CD4-positive, alpha-beta memory T cell (primary cell): Measurements from ENCODE around the gene UBQLN3. TPM values are rescaled to one million over a fixed set of nuclear protein-coding genes. Genes with fewer than 3 reads are reported as not detected.

ENCODE experiments used
- CTCF ChIA-PET: fragments of 350-600 bp; sonication (Branson Sonifier 250); formaldehyde crosslinking; loops from one replicate; lab custom pipeline; 2021; ENCODE audit warnings: inconsistent platforms; ENCODE audit not compliant: partially characterized antibody; lab: Charles Lee
- POLR2A ChIA-PET: fragments of 350-600 bp; sonication (Branson Sonifier 250); formaldehyde crosslinking; loops from one replicate; lab custom pipeline; 2021; ENCODE audit not compliant: partially characterized antibody; lab: Charles Lee
- DNase-seq, 5 donors: peaks; one replicate each; pipeline versions ENCODE4 v3.0.0 to v3.0.0-alpha.2; 2020 to 2022; ENCODE audit warnings: mixed read lengths in 1 of 5
- H3K27ac ChIP-seq: one replicate; pipeline ENCODE4 v1.7.0; 2013; ENCODE audit warnings: low read depth, low read length
- H3K27me3 ChIP-seq: 2 replicates; pipeline ENCODE4 v1.7.0; 2013; ENCODE audit warnings: mild to moderate bottlenecking, low read length, moderate library complexity; ENCODE audit not compliant: insufficient read depth
- H3K36me3 ChIP-seq: 2 replicates; pipeline ENCODE4 v1.7.0; 2013; ENCODE audit warnings: mild to moderate bottlenecking, low read length, moderate library complexity; ENCODE audit not compliant: insufficient read depth
- H3K4me1 ChIP-seq: 2 replicates; pipeline ENCODE4 v1.7.0; 2013; ENCODE audit warnings: mild to moderate bottlenecking, low read length, moderate library complexity; ENCODE audit not compliant: insufficient read depth
- H3K4me3 ChIP-seq, 2 donors: one replicate each; pipeline ENCODE4 v1.7.0; 2013; ENCODE audit warnings: low read length in 2 of 2, mild to moderate bottlenecking in 1 of 2
- H3K9me3 ChIP-seq, 2 donors: one replicate each; pipeline ENCODE4 v1.7.0; 2013; ENCODE audit warnings: low read length in 2 of 2, control low read depth in 1 of 2; ENCODE audit not compliant: control insufficient read depth in 1 of 2
- H3K27ac Mint-ChIP-seq, 7 donors: one replicate each; pipeline ENCODE4 v1.8.0; 2020 to 2021; ENCODE audit warnings: mixed read lengths in 7 of 7, mild to moderate bottlenecking in 6 of 7, inconsistent platforms in 3 of 7, moderate library complexity in 3 of 7
- H3K27me3 Mint-ChIP-seq, 2 donors: one replicate each; pipeline ENCODE4 v1.8.0; 2020 to 2021; ENCODE audit warnings: mixed read lengths in 2 of 2
- H3K36me3 Mint-ChIP-seq, 2 donors: one replicate each; pipeline ENCODE4 v1.8.0; 2020 to 2021; ENCODE audit warnings: mixed read lengths in 2 of 2, inconsistent platforms in 1 of 2, mild to moderate bottlenecking in 1 of 2
- H3K4me1 Mint-ChIP-seq, 4 donors: one replicate each; pipeline ENCODE4 v1.8.0; 2020 to 2021; ENCODE audit warnings: mixed read lengths in 4 of 4, mild to moderate bottlenecking in 1 of 4
- H3K4me3 Mint-ChIP-seq, 8 donors: one replicate each; pipeline ENCODE4 v1.8.0; 2020 to 2021; ENCODE audit warnings: mixed read lengths in 8 of 8, mild to moderate bottlenecking in 7 of 8, moderate library complexity in 6 of 8, inconsistent platforms in 3 of 8
- H3K9me3 Mint-ChIP-seq, 8 donors: one replicate each; pipeline ENCODE4 v1.8.0; 2020 to 2021; ENCODE audit warnings: mixed read lengths in 8 of 8, mild to moderate bottlenecking in 5 of 8, inconsistent platforms in 3 of 8, moderate library complexity in 1 of 8
- intact Hi-C: fragments of 100-400 bp; cut with micrococcal nuclease; formaldehyde crosslinking; loops from one replicate; pipeline ENCODE4 v1.15.1; 2023
- polyA plus RNA-seq, 2 donors: library from polyadenylated mRNA; unstranded; fragments of 300-500 nt; fragmentation: Illumina TruSeq; gene quantifications; one replicate each; pipeline ENCODE4 v1.2.3, GENCODE V29; 2021
- total RNA-seq, 2 experiments: library from RNA; stranded (reverse); gene quantifications; one replicate each; pipeline ENCODE4 v1.2.3, GENCODE V29; 2021

The UBQLN3 gene
- total and polyA plus RNA-seq, 4 experiments from 2014 or later, result not detected

DNA sequence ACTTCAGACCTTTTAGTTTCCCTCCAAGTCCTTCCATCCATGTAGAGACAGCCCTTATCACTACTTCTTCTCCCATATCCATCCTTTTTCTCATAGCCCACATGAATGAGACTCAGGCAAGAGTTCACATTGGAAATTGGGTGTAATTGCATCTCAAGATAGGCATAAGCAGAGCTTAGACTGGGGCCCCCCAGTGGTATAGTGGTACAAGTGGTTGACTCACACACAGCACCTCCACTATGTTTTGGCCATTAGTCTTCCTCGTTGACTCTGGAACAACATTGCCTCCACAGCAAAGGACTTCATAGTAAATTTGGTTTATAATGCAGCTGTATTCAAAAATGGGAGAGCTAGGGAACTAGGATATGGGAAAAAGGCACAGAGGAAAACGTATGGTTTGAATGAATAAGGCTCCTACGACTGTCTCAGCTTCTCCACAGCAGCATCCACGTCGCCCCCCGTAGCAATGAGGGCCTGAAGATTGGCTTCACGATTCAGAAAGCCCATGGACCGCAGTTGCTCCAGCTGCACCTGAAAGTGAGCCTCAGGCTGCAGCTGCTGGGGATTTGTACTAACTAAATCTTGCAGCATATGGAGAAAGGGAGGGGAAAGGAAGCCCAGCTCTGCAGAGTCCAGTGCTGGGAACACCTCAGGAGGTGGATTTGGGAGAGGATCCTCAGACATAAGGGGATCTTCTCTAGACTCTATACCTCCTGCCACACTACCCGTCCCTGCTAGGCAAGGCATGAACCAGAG is 2.4 kb downstream of the UBQLN3 start:
- CTCF ChIA-PET, result no interaction called here
- H3K9me3 Mint-ChIP-seq, result no peaks in the 10 kb centered on the region

DNA sequence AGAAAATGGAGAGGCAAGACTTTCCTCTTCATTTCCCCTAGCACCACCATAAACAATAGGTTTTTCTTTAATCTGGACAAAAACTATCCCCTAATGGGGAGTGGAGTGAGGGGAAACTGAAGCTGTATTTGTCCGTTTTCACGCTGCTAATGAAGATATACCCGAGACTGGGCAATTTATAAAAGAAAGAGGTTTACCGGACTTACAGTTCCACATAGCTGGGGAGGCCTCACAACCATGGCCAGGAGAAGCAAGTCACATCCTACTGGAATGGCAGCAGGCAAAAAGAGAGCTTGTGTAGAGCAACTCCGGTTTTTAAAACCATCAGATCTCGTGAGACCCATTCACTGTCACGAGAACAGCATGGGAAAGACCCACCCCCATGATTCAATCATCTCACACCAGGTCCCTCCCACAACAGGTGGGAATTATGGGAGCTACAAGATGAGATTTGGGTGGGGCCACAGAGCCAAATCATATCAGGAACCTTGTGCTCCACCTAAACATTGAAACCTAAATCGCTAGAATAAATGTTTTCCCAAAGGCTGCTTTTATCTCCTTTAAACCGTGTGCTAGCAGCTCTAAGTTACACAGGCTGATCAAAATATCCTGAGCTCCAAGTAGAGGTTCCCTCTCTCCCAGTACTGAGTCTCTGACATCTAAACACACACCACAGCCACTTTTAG is 4.3 kb downstream of the UBQLN3 start:
- CTCF ChIA-PET, result no interaction called here
- Mint-ChIP-seq H3K4me1 (no peaks in the 10 kb centered on the region), H3K27ac (no peak overlapping the region), H3K4me3 (no peak overlapping the region), H3K9me3 (no peaks in the 10 kb centered on the region), H3K27me3 (peaks cover 8 to 11% of the 10 kb centered on the region in 2 donors), H3K36me3 (no peaks in the 10 kb centered on the region)
- H3K36me3 ChIP-seq, result no peaks in the 10 kb centered on the region
- no peak overlapping the region for H3K27ac ChIP-seq
- intact Hi-C loops, result no loop called here
- H3K4me3 ChIP-seq, result no peak overlapping the region
- POLR2A ChIA-PET, result no interaction called here
- no peaks in the 10 kb centered on the region for H3K9me3 ChIP-seq
- no peaks in the 10 kb centered on the region for H3K4me1 ChIP-seq
- no peaks in the 10 kb centered on the region for H3K27me3 ChIP-seq
- no peak for DNase-seq

More for the DNA sequence above, 2.4 kb downstream of the UBQLN3 start:
- no peak for DNase-seq
- Histone ChIP-seq H3K4me1 (no peaks in the 10 kb centered on the region), H3K9me3 (no peaks in the 10 kb centered on the region), H3K27ac (no peak overlapping the region), H3K36me3 (no peaks in the 10 kb centered on the region), H3K27me3 (no peaks in the 10 kb centered on the region), H3K4me3 (no peak overlapping the region)
- peaks cover 8 to 11% of the 10 kb centered on the region in 2 donors for H3K27me3 Mint-ChIP-seq
- H3K4me3 Mint-ChIP-seq, result no peak overlapping the region
- no peaks in the 10 kb centered on the region for H3K36me3 Mint-ChIP-seq
- intact Hi-C loops, result no loop called here
- POLR2A ChIA-PET, result no interaction called here
- H3K4me1 Mint-ChIP-seq, result no peaks in the 10 kb centered on the region
- H3K27ac Mint-ChIP-seq, result no peak overlapping the region

DNA sequence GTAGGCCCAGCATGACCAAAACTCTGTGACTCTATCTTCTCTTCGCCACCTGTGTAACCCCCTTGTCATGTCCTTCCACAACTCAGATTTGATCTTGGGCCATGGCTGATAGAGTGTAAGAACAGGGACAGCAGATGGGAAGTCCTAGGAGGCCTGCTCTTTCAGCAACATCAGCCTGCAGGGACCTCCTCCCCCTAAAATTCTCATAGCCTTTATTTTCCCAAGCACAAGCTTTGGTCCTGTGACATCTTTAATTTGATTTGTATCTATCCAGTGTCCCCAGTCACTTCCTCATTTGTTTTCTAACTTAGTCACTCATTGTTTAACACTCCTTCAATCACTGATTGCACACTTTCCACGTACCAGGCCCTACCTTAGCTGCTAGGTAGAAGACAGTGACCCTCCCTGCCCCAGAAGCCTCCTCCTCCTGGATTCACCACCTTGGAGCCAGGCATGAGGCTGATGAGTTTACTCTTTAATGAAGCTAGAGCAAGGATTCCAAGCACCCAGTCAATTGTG is 5.3 kb downstream of the UBQLN3 start:
- H3K27me3 Mint-ChIP-seq, result peaks cover 7 to 11% of the 10 kb centered on the region in 2 donors
- ChIA-PET CTCF (no interaction called here), POLR2A (no interaction called here)
- H3K9me3 Mint-ChIP-seq, result no peaks in the 10 kb centered on the region
- Histone ChIP-seq H3K36me3 (no peaks in the 10 kb centered on the region), H3K27ac (no peak overlapping the region), H3K27me3 (no peaks in the 10 kb centered on the region), H3K4me1 (no peaks in the 10 kb centered on the region), H3K9me3 (no peaks in the 10 kb centered on the region), H3K4me3 (no peak overlapping the region)
- no peak for DNase-seq
- no peaks in the 10 kb centered on the region for H3K4me1 Mint-ChIP-seq
- H3K36me3 Mint-ChIP-seq, result no peaks in the 10 kb centered on the region
- H3K4me3 Mint-ChIP-seq, result no peak overlapping the region
- H3K27ac Mint-ChIP-seq, result no peak overlapping the region
- intact Hi-C loops, result no loop called here

DNA sequence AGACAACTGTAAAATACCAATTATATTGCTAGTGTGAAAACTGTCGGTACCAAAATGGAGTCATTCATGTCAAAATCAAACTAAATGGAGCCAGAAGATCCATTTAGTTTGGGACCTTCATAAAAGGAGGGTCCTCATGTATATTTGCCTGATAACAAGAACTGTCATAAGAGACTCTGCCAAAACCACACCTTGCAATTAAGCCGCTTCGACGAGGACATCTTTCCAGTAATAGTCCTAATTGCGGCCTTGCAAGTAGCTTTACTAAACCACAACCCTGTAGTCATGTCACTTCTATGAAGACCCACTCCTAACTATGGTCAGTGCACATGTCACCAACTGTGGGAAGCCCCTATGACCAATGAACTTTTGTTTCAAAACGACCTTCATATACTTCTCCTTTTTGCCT is 9.4 kb downstream of the UBQLN3 start:
- no peak for DNase-seq
- intact Hi-C loops, result no loop called here
- Mint-ChIP-seq H3K4me1 (no peaks in the 10 kb centered on the region), H3K27me3 (peaks cover 4 to 6% of the 10 kb centered on the region in 2 donors), H3K27ac (peak overlapping the region in 1 of 7 donors; percentile 43), H3K36me3 (no peaks in the 10 kb centered on the region), H3K4me3 (no peak overlapping the region), H3K9me3 (no peaks in the 10 kb centered on the region)
- H3K9me3 ChIP-seq, result no peaks in the 10 kb centered on the region
- CTCF ChIA-PET, result no interaction called here
- POLR2A ChIA-PET, result no interaction called here
- H3K27me3 ChIP-seq, result no peaks in the 10 kb centered on the region
- no peak overlapping the region for H3K27ac ChIP-seq
- no peak overlapping the region for H3K4me3 ChIP-seq
- no peaks in the 10 kb centered on the region for H3K4me1 ChIP-seq
- H3K36me3 ChIP-seq, result no peaks in the 10 kb centered on the region

DNA sequence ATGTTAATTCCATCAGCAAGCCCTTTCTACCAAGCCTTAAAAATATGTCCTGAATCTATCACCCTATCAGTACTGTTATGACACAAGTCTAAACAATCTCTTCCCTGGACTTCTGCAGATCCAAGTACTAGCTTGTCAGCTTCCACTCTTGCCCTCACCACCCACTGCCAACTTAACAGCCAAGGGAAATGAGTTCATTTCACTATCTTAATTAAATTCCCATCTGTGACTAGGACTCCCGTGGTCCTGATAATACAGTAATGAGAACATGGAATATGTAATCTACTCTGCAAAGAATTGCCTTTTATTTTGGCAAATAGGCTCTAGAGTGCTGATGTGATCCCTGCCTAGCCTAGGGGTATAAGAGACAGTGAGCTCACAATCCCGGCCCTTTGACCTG is 10.1 kb downstream of the UBQLN3 start:
- DNase-seq, result no peak
- Mint-ChIP-seq H3K36me3 (no peaks in the 10 kb centered on the region), H3K9me3 (no peaks in the 10 kb centered on the region), H3K4me3 (no peak overlapping the region), H3K4me1 (no peaks in the 10 kb centered on the region), H3K27me3 (peaks cover 2 to 3% of the 10 kb centered on the region in 2 donors), H3K27ac (no peak overlapping the region)
- Histone ChIP-seq H3K36me3 (no peaks in the 10 kb centered on the region), H3K4me1 (no peaks in the 10 kb centered on the region), H3K27ac (no peak overlapping the region), H3K9me3 (no peaks in the 10 kb centered on the region), H3K27me3 (no peaks in the 10 kb centered on the region), H3K4me3 (no peak overlapping the region)
- intact Hi-C loops, result loop anchor here (10.0 kb wide), 1 partner anchor 65 kb away; no protein-coding TSS in a partner anchor
- POLR2A ChIA-PET, result no interaction called here
- CTCF ChIA-PET, result no interaction called here

DNA sequence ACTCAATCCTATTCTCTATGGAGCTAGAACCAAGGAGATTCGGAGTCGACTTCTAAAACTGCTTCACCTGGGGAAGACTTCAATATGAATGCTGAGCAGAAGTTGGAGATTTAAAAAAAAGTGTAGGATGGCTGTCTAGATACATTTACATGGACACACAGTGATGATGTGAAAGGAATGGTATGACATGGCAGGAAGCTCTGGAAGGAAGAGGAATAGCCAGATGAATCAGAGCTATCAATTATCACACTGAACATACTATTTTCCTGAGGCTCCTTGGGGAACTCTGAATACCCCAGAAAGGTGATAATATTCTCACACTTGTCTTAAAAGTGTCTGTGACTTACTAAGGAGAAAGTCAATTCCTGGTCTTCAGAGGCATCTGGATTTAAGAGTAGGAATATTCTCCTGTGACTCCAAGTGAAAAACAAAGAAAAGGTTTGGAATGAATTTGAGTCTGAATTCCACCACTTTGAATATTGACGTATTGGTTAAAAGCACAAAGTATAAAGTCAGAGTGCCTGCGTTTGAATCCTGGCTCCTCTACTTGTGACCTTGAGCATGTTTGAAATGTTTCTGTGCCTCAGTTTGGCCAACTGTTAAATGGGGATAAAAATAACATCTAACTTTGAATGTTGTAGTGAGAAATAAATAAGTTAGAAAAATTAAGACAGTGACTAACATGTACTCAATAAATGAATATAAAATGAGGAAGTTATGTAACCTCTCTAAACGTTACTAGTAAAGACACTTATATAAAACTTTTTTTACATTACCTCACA is 20.0 kb downstream of the UBQLN3 start:
- no peaks in the 10 kb centered on the region for H3K36me3 Mint-ChIP-seq
- H3K4me3 Mint-ChIP-seq, result no peak overlapping the region
- H3K4me1 Mint-ChIP-seq, result no peaks in the 10 kb centered on the region
- no peak overlapping the region for H3K27ac Mint-ChIP-seq
- H3K27me3 ChIP-seq, result no peaks in the 10 kb centered on the region
- CTCF ChIA-PET, result no interaction called here
- no peaks in the 10 kb centered on the region for H3K4me1 ChIP-seq
- H3K9me3 ChIP-seq, result no peaks in the 10 kb centered on the region
- intact Hi-C loops, result loop anchor here (10.0 kb wide), 1 partner anchor 55 kb away; no protein-coding TSS in a partner anchor
- no peaks in the 10 kb centered on the region for H3K9me3 Mint-ChIP-seq
- no peak overlapping the region for H3K4me3 ChIP-seq
- H3K36me3 ChIP-seq, result no peaks in the 10 kb centered on the region
- H3K27me3 Mint-ChIP-seq, result peaks cover 0 to 11% of the 10 kb centered on the region in 2 donors
- DNase-seq, result no peak
- no peak overlapping the region for H3K27ac ChIP-seq
- POLR2A ChIA-PET, result no interaction called here
